Inferior parietal cortex (tissue), 1 donor: ENCODE results near the gene KRTDAP.

ENCODE experiments used
- DNase-seq: peaks from one replicate; pipeline ENCODE4 v3.0.0-alpha.2; 2016; ENCODE audit errors: extremely low spot score

The KRTDAP gene, protein sequence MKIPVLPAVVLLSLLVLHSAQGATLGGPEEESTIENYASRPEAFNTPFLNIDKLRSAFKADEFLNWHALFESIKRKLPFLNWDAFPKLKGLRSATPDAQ

DNA sequence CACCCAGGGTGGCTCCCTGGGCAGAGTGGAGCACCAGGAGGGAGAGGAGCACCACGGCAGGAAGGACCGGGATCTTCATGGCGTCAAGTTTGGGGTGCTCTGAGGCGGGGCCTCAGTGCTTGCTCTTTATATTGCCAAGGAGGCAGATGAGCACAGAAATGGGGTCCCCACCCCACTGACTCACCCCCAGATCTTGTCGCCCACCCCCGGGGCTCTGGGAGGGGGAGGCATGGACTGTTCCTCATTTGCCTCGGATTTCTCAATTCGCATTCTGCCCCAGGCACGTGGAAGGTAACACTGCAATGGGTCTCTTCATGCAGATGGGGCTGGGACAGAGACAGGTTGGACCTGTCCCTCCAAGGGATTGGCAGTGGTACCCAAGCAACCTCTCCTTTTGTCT, at the start of gene KRTDAP:
TSS of gene KRTDAP (minus strand) at position 101 of the 400 bp plus-strand sequence. CDS start at position 79, 22 bp downstream.
- no peak for DNase-seq

DNA sequence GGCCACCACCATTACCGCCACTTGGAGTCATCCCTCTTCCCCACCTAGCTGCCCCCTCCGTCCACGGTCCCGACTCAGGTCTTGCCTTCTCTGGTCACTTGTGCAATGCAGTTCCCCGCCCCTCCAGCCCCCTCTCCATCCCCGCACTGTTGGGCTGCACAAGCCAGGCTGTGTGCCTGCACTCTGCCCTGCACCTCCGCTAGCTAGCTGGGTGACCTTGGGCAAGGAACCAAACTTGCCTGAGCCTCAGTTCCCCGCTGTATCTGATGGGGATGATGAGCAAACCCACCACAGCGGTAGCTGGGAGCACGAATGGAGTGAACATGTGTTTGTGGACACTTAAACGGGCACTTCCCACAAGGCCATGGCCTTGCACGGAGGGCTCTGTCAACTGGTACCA, 49.6 kb upstream of the KRTDAP start:
- no peak for DNase-seq

DNA sequence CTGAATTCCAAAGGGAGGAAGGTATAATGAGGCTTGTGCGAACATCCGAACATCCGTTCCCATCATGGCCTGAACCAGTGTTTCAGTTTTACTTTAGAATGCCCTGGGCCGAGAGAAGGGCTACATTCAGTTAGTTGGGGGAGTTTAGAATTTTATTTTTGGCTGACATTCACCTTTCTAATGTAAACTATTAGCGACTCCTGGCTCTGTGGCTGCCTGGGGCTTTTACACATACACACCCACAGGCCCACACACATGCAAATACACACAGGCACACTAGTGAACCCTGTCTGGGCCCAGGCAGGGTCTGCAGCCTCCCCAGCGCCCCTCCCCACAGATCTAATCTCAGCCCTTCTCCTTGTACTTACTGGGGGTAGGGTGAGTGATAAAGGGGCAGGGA, 49.0 kb upstream of the KRTDAP start:
- DNase-seq = no peak

DNA sequence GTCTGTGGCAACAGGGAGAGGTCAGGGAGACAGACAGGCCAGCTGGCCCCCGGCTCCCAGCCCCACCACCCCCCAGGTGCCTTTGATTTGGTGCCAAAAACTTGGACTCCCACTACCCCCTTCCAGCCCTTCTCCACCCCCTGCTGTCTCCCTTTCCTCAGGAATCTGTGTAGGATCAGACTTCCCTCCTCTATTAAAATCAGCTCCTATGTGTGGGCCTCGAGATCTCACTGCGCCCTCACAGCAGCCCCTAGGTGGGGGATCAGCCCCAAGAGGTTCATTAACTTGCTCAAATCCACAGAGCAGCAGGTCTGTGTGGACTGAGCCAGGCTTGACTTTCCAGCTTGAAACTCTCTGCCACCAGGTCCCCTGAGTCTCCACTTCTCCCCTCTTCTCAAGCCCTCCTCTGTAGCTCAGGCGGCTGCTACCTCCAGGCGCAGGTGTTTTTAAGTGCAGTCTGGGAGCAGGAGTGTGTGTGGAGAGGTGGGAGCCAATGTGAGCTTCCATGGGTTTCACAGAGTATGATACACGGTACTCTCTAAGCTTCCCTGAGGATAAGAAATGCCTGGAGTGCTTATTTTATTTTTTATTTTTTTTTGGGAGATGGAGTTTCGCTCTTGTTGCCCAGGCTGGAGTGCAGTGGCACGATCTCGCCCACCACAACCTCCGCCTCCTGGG, 44.7 kb upstream of the KRTDAP start:
- DNase-seq = no peak

DNA sequence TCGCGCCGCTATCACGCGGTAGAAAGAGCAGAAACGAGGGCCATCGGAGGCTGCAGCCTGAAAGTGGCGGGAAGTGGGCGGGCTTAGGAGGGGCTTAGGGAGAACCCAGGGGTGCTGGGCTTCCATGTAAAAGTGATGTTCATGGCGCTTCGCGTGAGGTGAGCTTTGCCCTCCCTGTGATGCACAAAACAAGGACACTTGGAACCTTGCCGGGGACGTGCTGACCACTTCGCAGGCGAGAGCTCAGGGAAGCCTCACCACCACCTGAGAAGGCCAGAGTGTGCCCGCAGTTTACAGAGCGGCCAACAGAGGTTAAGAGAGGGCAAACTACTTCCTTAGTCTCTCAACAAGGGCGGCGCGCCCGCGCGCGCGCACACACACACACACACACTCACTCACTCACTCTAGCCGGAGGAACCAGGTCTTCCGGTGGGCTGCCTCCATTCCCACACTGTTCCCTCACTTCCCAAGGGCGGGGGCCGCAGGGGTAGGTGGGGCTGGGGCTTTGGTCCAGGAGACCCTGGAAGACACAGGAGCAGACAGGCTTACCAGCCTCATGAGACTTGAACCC, 43.6 kb upstream of the KRTDAP start:
- no peak for DNase-seq

DNA sequence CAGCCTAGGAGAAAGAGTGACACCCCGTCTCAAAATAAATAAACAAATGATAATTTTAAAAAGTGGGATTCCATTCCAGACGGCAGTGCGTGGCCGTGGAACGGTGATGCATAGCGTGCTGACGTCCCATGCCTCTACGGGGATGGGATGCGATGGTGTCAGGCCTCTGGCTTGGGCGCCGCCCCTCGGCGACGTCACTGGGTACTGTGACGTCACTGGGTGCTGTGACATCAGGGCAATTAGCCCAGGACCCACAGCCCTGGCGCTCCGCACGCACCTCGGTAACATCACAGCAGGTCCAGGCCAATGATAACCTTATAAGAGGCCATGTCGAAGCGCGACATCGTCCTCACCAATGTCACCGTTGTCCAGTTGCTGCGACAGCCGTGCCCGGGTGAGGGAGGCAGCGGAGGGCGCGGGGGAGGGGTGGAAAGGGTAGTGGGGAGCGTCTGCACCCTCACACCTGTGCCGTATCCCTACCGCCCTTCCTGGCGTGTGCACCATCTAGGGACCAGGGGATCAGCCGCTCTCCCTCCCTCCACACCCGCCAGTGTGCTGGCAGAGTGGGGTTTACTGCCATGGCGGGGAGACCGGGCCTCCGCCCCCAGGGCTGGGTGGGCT, 43.0 kb upstream of the KRTDAP start, which contains the start of gene GAPDHS:
TSS of gene GAPDHS (plus strand) at position 256 of the 621 bp plus-strand sequence. CDS start at position 328, 72 bp downstream.
- no peak for DNase-seq

DNA sequence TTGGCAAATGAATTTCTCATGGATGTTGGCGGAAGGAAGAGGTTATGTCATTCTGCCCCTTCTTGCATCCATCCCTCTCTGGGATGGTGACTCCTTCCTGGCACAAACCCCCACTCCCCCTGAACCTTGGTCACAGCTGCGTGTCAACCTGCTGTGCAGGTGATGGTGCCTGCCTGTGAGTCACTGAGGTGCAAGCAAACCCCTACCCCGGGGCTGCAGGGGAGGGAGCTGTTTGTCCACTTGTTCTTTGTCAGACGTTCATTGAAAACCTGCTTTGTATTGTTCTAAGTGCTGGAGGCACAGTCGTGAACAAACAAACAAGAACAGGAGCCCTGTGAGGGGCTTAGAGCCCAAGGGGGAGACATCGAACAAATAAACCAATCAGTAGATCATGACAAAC, 41.0 kb upstream of the KRTDAP start:
- no peak for DNase-seq

DNA sequence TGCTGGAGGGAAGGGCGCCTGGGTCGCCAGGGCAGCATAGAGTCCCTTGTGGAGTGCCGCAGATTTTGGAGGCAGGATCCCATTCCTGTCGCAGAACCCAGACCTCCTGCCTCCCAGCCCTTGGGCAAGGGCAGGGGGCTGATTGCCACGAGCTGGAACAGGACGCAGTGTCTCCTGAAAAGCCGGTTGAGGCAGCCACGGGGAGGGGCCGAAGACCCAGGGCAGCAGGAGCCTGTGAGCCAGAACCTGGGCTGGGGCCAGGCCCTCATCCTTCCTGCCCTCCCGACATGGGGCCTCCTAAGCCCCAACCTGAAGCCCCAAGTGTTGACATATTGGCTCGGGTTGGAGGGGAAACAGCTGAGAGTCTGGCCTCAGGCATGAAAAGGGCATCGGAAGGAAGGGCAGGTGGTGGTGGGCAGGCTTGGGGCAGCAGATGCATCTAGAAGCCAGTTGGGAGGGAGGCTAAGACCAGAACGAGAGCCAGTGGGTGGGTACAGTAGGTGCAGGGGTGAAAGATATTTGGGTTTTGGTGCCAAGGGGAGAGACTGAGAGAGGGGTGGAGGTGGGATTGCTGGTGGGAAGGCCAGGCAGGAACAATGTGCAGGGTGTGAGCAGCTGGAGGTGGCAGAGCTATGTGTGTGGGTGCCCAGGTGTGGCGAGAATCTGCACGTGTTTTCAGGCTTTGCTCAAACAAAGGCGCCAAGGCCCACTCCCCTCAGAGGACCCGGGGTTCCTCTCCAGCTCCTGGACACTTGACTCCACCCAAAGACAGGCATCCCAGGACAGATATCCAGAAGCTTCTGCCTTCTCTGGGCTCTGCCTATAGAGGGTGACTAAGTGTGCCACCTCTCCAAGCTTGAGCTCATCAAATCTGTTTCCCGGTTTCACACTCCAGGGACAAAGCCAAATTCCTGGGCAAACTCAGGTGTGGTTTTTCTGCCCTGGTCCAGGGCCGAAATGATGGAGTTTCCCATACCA, 39.3 kb upstream of the KRTDAP start:
- DNase-seq = no peak

DNA sequence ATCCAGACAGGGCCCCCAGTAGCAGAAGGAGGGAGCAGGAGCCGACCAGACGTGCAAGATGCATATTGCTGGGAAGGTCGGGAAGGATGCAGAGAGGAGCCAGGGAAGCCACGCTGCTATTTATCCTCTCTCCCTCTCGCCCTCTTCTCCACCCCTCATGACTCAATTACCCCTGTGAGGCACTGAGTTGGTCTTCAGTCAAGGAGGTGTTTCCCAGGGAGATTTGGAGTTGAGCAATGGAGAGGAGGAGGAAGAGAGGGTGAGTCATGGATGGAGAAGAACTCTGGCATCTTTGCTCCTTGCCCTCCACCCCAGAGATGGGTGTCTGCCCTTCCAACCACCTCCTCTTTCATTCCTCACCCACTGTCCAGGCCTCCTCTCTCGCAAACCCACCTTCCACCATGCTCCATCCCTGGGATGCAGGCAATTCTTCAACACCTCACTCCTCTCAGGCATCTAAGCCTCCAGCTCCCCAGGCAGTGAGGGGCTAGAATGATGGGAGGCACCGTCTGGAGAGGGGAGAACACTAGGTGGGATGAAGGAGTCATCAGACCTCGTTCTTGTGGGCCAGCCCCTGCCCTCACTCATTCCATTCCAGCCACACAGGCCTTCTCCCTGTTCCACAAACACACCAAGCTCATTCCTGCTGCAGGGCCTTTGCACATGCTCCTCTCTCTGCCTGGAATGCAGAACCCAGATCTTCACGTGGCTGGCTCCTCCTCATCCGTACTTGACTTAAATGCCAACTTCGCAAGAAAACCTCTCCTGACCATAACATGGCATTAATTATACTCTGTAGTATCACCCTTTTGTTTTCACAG, 38.2 kb upstream of the KRTDAP start, which contains the start of gene SBSN:
TSS of gene SBSN (minus strand) at position 94 of the 821 bp plus-strand sequence. CDS start at position 64, 30 bp downstream.
- DNase-seq = no peak

DNA sequence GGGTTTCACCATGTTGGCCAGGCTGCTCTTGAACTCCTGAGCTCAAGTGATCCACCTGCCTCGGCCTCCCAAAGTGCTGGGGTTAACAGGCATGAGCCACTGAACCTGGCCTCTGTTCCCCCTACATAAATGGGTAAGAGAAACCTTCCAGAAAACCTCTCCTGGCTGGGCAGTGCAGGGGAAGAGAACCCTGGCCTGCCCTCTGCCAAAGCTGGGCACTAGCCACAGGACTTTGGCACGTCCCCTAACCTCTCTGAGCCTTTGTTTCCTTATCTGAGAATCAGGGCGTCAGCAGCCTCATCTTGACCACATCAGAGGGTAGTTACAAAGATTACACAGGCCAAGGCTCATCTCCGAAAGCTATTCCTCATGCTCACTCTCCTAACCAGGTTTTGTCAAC, 35.6 kb upstream of the KRTDAP start:
- DNase-seq = no peak

DNA sequence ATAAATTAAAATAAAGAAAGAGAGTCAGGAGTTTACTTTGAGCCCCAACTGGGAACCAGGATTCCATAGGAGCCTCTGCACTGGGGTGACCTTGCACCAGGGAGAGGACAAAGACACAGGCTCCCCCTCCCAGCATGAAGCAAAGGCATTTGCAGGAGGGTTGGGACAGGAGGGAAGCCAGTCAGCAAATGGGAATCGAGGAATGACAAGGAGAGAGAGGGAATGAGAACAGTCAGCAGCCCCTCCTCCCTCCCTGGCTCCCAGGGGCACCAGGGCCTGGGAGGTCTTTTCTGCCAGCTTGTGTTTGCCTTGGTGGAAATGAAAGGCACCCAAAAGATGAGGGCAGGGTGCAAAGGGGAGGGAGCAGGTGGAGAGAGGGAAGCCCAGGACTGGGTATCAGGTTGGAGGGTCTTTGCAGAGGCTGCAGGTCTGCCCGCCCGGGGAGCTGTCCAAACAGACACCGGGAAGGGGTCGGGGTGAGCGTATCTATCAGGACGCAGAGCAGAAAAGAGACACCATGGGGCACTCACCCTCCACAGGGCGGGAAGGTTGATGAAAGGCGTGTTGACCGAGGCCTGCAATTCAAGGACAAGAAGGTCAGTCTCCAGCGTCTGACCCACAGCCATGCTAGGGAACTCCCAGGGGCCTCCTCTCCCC, 34.0 kb upstream of the KRTDAP start:
- DNase-seq = no peak

DNA sequence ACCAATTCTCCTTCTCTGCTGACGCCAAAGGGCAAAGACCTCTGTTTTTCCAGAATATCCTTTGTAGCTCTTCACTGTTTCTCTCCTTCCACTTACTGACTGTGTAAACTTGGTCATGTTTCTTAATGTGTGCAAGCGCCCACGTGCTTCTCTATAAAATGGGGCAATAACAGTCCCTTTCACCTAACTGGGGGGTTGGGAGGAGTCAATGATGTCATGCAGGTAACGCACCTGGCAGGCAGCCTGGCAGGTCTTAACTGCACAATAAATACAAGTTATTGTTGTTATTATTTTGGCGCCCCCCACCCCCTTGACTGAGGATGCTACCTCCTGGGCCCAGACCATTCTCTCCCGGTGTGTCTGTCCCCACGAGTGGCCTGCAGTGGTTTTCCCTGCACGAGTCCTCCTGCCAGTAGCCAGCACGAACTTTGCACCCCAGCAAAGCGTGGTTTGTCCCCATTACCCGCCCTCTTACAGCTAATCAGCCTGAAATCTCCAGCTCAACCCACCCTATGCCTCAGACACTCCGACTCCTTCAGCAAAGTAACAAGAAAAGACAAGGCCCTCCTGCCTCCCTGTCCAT, 32.6 kb upstream of the KRTDAP start:
- DNase-seq = no peak

DNA sequence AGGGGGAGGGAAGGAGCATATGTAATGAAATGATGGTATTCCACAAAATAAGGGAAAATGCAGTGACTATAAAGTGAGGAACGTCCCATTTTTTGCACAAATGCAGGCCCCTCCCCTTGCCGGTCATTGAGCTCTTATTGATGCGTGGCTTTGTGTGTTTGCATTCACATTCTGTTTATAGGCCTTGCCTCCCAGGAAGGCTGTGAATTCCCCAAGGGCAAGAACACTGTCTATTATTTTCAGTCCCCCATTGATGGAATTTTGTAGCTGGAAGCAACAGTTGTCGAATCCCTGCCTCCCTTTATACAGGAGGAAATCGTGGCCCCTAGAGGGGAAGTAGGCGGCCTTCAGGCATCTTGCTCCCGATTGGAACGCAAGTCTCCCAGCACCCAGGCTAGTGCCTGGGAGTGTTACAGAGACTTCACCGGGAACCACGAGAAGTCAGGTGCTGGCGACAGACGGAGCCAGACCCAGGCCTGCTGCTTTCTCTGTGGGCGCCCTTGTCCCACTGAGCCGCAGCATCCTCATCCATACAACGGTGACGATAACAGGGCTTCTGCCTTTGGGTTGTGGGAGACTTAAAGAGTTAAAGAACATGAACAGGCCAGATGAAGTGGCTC, 31.0 kb upstream of the KRTDAP start:
- DNase-seq = no peak

DNA sequence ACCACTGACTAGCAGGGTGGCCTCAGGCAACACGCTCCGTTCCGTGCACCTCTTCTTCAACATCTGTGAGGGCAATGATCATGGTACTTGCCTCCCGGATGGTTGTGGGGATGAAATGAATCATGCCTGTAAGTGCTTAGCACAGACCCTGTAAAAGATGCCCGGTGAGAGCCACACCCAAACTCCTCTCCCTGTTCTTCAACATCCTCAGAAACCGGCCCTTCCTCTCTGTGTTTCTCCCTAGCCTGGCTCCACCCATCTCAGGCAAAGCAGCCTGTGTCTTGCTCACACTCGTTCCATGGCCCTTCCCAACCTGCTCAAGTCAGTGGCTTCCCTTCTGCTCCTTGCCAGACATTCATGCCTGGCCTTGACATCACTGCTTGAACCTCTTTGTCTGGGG, 29.0 kb upstream of the KRTDAP start:
- no peak for DNase-seq

DNA sequence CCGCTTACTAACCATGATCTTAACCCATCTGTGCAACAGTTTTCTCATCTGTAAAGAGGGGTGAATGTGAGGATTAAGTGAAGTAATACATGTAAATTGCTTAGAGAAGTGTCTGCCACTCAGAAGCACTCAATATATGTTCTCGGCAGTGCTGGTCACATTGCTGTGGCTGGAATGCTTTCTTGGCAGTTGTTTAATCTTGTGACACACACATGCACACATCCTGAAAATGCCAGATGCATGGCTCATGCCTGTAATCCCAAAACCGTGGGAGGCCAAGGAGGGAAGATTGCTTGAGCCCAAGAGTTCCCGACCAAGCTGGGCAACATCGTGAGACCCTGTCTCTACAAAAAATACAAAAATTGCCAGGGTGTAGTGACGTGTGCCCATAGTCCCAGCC, 28.0 kb upstream of the KRTDAP start:
- no peak for DNase-seq

DNA sequence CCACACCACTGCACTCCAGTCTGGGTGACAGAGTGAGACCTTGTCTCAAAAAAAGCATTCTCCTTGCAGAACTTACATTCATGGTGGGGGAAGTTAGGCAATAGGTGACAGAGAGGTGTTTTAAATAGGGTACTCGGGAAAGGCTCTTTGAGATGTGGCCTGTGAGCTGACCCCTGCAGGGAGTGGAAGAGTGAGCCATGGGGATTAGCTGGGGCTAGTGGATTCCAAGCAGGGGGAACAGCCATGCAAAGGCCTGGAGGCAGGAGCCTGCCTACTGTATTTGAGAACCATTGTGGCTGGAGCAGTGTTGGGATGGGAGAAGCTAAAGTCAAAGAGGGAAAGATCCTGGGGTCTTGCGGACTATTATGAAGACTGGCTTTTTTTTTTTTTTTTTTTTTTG, 27.1 kb upstream of the KRTDAP start:
- no peak for DNase-seq

DNA sequence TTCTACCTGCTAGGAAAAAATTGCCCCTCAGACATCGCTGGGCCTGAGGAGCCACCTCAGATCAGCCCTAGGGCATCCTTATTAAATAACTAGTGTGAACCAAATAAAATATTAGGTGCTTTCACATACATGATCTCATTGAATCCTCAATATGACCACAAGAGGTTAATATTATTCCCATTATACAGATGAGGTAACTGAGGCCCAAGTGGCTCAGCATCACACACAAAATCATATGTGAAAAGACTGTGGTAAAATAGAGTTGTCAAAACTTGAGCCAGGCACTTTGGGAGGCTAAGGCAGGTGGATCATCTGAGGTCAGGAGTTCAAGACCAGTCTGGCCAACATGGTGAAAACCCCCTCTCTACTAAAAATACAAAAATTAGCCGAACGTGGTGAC, 26.0 kb upstream of the KRTDAP start:
- no peak for DNase-seq

DNA sequence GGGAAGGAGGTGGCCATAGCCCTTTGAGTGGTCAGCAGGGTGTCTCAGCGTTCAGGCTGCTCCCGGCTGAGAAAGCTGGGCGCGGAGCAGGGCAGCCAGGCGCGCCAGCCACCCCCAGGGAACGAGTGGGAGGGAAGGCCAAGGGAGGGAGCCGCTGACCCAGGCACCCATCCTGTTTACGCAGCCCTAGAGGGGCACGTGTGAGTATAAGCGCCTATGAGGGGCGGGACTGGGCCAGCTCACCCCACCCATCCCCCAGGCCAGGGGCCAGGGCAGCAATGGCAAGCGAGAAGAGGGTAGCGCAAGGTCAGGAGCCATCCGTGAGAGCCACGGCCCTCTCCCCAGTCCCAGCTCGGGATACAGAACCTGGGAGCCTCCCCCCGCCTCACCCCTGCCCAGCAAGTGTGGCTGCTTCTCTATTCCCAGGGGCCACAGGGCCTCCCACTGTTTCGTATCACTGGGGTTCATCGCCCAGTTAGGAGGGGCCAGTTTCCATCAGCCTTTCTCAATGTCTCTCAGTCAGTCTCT, 24.1 kb upstream of the KRTDAP start:
- DNase-seq = no peak

DNA sequence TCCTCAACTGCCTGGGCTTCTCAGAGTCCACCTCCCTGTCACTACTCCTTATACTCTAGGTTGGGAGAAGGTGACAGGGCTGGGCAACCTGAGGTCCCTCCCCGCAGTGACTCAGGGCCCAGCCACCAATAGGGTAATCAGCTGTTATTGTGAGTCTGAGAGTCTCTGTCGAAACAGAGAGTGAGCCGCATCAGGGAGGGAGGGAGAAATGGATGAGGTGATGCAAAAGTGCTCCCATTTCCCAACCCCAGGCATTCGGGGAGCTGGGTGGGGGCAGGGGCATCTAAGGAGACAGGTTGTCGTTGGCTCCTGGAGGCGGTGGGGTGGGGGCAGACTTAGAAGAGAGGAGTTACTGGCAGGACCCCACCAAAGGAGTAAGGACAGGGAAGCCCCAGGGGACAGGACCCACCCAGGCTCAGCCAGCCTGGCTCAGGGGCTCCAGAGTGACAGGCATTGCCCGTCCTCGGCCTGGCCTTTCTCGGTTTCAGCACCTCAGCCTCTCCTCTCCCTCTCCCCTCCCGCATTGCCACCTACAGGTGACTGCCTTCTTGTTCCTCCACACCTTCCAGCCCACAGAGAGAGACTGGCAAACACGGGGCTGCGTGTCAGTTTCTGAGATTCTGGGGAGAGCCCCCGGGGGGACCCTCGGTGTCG, 23.5 kb upstream of the KRTDAP start, which contains the start of gene DMKN:
TSS of gene DMKN (minus strand) at position 22 of the 654 bp plus-strand sequence. CDS start 174 bp downstream, outside the sequence.
- DNase-seq = no peak
